Sigmoid colon (tissue), 7 donors: ENCODE results near the gene MINK1. TPM values are rescaled to one million over a fixed set of nuclear protein-coding genes. Genes with fewer than 3 reads are reported as not detected.

ENCODE experiments used
- DNase-seq: peaks from one replicate; pipeline ENCODE4 v3.0.0-alpha.2; 2019
- H3K27ac ChIP-seq, 4 donors: fragments of 200-600 bp; sonication (generic); one replicate each; pipeline ENCODE4 v1.5.1; 2016 to 2019; ENCODE audit warnings: mild to moderate bottlenecking in 1 of 4
- H3K27me3 ChIP-seq, 3 donors: fragments of 200-600 bp; sonication (generic); one replicate each; pipeline ENCODE4 v1.5.1; 2019; ENCODE audit warnings: mild to moderate bottlenecking in 1 of 3
- H3K36me3 ChIP-seq, 4 donors: fragments of 200-600 bp; sonication (generic); one replicate each; pipeline ENCODE4 v1.5.1; 2016 to 2019
- H3K4me1 ChIP-seq, 4 donors: fragments of 200-600 bp; sonication (generic); one replicate each; pipeline ENCODE4 v1.5.1; 2017 to 2019
- H3K4me3 ChIP-seq, 4 donors: fragments of 200-600 bp; sonication (generic); one replicate each; pipeline ENCODE4 v1.5.1; 2017 to 2019; ENCODE audit warnings: mild to moderate bottlenecking in 2 of 4, moderate library complexity in 1 of 4
- H3K9me3 ChIP-seq, 4 donors: fragments of 200-600 bp in 3 of 4; sonication (generic) in 3 of 4; one replicate each; pipeline versions ENCODE4 v1.5.1 to v1.6.1; 2013 to 2019
- EP300 ChIP-seq, 4 donors: sonication (generic); formaldehyde crosslinking; IDR thresholded peaks; one replicate each; pipeline ENCODE4 v1.6.1; 2017; ENCODE audit warnings: antibody characterized with exemption in 4 of 4
- POLR2A ChIP-seq, 2 donors: fragments of 450-650 bp; IDR thresholded peaks; one replicate each; pipeline ENCODE4 v1.6.1; 2016; ENCODE audit warnings: antibody characterized with exemption in 2 of 2, mild to moderate bottlenecking in 2 of 2, moderate library complexity in 2 of 2
- POLR2AphosphoS5 ChIP-seq, 4 donors: sonication (generic); formaldehyde crosslinking; IDR thresholded peaks; one replicate each; pipeline ENCODE4 v1.6.1; 2017; ENCODE audit warnings: antibody characterized with exemption in 4 of 4
- WGBS, 2 donors: extraction: QIAGEN DNeasy Blood & Tissue Kit; methylation state at CpG; one replicate each; pipeline ENCODE4 v1.1.7; 2013; 5-methylcytosine and 5-hydroxymethylcytosine counted together
- intact Hi-C: fragments of 100-400 bp; cut with DNase I; formaldehyde crosslinking; loops from one replicate; pipeline ENCODE4 v1.15.1; 2023
- polyA plus RNA-seq, 3 donors: library from polyadenylated mRNA; stranded (reverse); fragments of 200-250 nt; gene quantifications; one replicate each; pipeline ENCODE4 v1.2.3, GENCODE V29; 2013
- total RNA-seq, 4 donors: library from RNA; depleted of rRNA; stranded (reverse); fragments of >200 nt; gene quantifications; one replicate each; pipeline ENCODE4 v1.1.0, GENCODE V29; 2016
- TF ChIP-seq, protein P1 (sequence below), 4 experiments: fragments of 450-650 bp in 3 of 4; fragments of 200-600 bp in 1 of 4; IDR thresholded peaks; one replicate each; pipeline ENCODE4 v1.5.1; 2016 to 2019; ENCODE audit warnings: antibody characterized with exemption in 4 of 4, mild to moderate bottlenecking in 3 of 4, moderate library complexity in 2 of 4
- donor health status: healthy with polysubstance abuse.
- donor health status: Bipolar disorder and iron deficiency.
- donor health status: healthy.

MINK1 gene
- total and polyA plus RNA-seq, 7 donors, result 17.1 to 117 (median 43.8) TPM

DNA sequence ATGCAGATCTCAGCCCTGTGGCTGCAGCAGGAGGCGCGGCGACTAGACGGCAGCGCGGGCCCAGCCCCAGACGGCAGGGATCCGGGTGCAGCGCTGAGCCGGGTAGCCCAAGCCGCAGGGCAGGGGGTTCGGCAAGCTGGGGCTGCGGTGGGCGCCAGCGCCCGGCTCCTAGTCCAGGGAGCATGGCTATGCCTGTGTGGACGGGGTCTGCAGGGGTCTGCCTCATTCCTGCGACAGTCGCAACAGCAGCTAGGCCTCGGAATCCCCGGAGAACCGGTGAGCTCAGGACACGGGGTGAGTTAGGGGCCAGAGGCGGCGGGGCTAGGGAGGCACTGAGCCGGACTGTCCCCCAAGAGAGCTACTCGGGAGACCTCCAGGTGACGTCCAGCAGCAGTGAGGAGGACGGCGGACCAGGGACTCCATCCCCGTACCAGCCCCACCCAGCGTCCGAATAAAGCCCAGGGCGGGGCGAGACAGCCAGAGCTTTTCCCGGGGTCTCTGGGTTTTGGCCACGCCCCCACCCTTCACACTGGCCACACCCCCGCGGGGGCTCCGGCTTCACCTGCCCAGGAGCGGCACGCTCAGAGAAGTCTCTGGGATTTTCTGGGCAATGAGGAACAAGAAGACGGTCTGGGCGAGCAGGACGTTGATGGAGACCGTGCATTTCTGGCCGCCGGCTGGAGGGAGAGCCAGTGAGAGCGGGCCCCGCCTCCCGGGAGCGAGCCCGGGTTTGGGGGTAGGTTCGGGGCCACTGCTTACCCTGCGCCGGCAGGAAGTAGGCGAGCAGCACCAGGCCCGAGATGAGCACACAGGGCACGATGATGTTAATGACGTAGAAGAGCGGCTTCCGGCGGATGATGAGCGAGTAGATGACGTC lies 67.3 kb downstream of the MINK1 start:
- Histone ChIP-seq H3K27me3 (peaks cover 28 to 70% (median 36%) of the 10 kb centered on the region in 3 donors), H3K27ac (peak overlapping the region in 1 of 4 donors; percentile 55), H3K4me3 (peak overlapping the region in 3 of 4 donors; percentile 34 to 50 (median 47)), H3K36me3 (peaks cover 14 to 19% (median 15%) of the 10 kb centered on the region in 4 donors), H3K4me1 (peaks cover 0 to 34% (median 19%) of the 10 kb centered on the region in 4 donors), H3K9me3 (no peaks in the 10 kb centered on the region)
- 14 to 19% methylated on average over 65 of the region's 65 CpGs for WGBS, 2 donors
- no peak for DNase-seq
- no peak for TF ChIP-seq POLR2A (IDR thresholded peaks at IDR 0.05)
- TF ChIP-seq EP300 (IDR thresholded peaks at IDR 0.05), result no peak
- no peak for TF ChIP-seq POLR2AphosphoS5 (IDR thresholded peaks at IDR 0.05)
- TF ChIP-seq, protein P1, sequence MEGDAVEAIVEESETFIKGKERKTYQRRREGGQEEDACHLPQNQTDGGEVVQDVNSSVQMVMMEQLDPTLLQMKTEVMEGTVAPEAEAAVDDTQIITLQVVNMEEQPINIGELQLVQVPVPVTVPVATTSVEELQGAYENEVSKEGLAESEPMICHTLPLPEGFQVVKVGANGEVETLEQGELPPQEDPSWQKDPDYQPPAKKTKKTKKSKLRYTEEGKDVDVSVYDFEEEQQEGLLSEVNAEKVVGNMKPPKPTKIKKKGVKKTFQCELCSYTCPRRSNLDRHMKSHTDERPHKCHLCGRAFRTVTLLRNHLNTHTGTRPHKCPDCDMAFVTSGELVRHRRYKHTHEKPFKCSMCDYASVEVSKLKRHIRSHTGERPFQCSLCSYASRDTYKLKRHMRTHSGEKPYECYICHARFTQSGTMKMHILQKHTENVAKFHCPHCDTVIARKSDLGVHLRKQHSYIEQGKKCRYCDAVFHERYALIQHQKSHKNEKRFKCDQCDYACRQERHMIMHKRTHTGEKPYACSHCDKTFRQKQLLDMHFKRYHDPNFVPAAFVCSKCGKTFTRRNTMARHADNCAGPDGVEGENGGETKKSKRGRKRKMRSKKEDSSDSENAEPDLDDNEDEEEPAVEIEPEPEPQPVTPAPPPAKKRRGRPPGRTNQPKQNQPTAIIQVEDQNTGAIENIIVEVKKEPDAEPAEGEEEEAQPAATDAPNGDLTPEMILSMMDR (IDR thresholded peaks at IDR 0.05), result no peak
- intact Hi-C loops, result no loop called here

DNA sequence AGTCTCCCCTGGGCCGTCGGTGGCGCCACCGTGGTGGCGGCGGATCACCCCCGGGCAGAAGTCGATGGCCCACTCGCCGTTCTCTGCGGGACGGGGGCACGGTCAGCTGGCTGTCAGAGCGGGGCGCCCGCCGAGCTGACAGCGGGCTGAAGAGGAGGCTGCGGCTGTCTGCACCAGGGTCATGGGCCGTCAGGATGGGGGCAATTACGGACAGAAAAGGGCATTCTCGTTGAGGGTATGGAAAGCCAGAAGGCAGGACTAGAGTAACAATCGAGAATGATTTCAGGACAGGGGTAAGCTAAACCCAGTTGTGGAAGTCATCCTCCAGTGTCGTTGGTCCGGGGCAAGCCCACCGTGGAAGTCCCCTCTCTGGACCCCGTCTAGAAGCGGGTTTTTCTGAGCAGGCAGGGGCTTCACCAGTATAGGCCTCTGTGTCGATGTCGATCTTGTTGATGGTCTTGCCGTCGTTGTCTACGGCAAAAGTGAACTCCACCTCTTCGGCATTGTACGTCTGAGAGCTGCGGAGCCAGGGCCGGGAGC lies 68.0 kb downstream of the MINK1 start:
- peaks cover 7 to 12% (median 7%) of the 10 kb centered on the region in 4 donors for H3K36me3 ChIP-seq
- no peak for DNase-seq
- peaks cover 0 to 34% (median 19%) of the 10 kb centered on the region in 4 donors for H3K4me1 ChIP-seq
- no peaks in the 10 kb centered on the region for H3K9me3 ChIP-seq
- peak overlapping the region in 2 of 4 donors; percentile 4 to 47 for H3K4me3 ChIP-seq
- peak overlapping the region in 1 of 4 donors; percentile 55 for H3K27ac ChIP-seq
- TF ChIP-seq POLR2A (IDR thresholded peaks at IDR 0.05) (no peak), EP300 (IDR thresholded peaks at IDR 0.05) (no peak), POLR2AphosphoS5 (IDR thresholded peaks at IDR 0.05) (no peak)
- TF ChIP-seq, protein P1 (IDR thresholded peaks at IDR 0.05), result no peak
- 39 to 41% methylated on average over 37 of the region's 37 CpGs for WGBS, 2 donors
- peaks cover 28 to 70% (median 36%) of the 10 kb centered on the region in 3 donors for H3K27me3 ChIP-seq
- intact Hi-C loops, result no loop called here

DNA sequence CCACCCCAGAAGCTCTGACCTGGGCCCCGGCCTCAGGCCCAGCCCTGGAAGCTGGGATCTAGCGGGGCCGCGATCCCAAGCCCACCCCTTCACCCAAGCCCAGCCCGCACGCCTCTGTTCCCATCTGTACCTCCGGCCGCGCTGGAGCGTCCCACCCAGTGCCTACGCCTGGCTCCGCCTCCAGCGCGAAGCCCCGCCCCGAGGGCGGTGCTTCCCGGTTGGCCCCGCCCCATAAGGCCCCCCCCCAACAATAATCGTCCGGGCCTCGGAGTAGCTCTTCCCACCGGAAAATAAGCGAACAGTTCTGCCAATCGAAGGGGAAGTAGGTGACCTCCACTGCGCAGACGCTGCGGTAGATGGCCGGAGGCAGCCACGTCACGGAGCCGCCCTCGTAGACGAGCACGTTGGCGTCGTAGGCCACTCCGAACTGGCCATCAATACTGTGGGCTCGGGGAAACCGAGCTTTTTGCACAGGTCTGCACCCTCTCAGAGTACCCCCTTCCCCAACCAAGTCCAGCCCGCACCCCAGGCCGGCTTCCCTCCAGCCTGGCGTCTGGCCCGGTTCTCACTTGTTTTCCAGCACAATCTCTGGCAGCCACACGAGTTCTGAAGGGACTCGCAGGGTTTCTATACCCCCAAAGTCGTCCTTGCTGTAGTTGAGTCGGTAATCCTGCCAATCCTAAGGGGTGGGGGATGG lies 68.7 kb downstream of the MINK1 start:
- Histone ChIP-seq H3K27me3 (peaks cover 28 to 70% (median 36%) of the 10 kb centered on the region in 3 donors), H3K36me3 (peaks cover under 1 to 6% (median 2%) of the 10 kb centered on the region in 4 donors), H3K9me3 (no peaks in the 10 kb centered on the region), H3K4me1 (peaks cover 0 to 34% (median 19%) of the 10 kb centered on the region in 4 donors), H3K27ac (peak overlapping the region in 2 of 4 donors; percentile 11 to 55), H3K4me3 (peak overlapping the region in 1 of 4 donors; percentile 47)
- intact Hi-C loops, result no loop called here
- 39 to 53% methylated on average over 48 of the region's 48 CpGs for WGBS, 2 donors
- TF ChIP-seq POLR2AphosphoS5 (IDR thresholded peaks at IDR 0.05) (peak in 2 of 4 donors; percentile 37 to 52), EP300 (IDR thresholded peaks at IDR 0.05) (no peak), POLR2A (IDR thresholded peaks at IDR 0.05) (no peak)
- TF ChIP-seq, protein P1 (IDR thresholded peaks at IDR 0.05), result no peak
- no peak for DNase-seq

DNA sequence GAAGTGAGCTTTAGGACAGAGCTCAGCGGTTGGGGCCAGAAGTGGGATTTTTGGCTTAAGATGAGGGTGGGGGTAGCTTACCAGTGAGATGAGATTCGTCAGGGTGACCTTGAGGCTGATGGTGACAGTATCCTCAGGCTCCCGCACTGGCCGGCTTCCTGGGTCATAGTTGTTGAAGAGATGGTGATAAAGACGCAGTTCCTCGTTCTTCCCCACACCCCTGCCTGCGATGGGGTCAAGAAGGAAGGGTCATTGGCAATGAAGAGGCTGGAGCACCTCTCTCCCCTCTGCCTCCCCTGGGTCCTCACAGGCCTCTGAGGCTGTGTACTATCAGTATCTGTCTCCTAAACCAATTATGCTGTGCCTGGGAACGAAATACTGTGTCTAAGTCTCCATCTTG lies 69.4 kb downstream of the MINK1 start:
- TF ChIP-seq POLR2A (IDR thresholded peaks at IDR 0.05) (no peak), EP300 (IDR thresholded peaks at IDR 0.05) (no peak), POLR2AphosphoS5 (IDR thresholded peaks at IDR 0.05) (no peak)
- TF ChIP-seq, protein P1 (IDR thresholded peaks at IDR 0.05), result no peak
- Histone ChIP-seq H3K36me3 (no peaks in the 10 kb centered on the region), H3K27ac (no peak overlapping the region), H3K4me1 (peaks cover 0 to 34% (median 19%) of the 10 kb centered on the region in 4 donors), H3K4me3 (no peak overlapping the region), H3K27me3 (peaks cover 28 to 62% (median 36%) of the 10 kb centered on the region in 3 donors), H3K9me3 (no peaks in the 10 kb centered on the region)
- 47 to 77% methylated on average over 8 of the region's 8 CpGs for WGBS, 2 donors
- intact Hi-C loops, result no loop called here
- no peak for DNase-seq
